Mesodermal cell (in vitro differentiated cells): Measurements from ENCODE around the gene PLA2G3.

Source experiments
- H3K27ac ChIP-seq: 2 replicates; pipeline ENCODE4 v1.7.0; 2013; ENCODE audit warnings: mild to moderate bottlenecking, low read depth, low read length, moderate library complexity; ENCODE audit not compliant: severe bottlenecking
- H3K36me3 ChIP-seq: 2 replicates; pipeline ENCODE4 v1.7.1; 2013; ENCODE audit warnings: mild to moderate bottlenecking, low read length, moderate library complexity; ENCODE audit not compliant: control insufficient read depth, insufficient read depth
- H3K4me1 ChIP-seq: one replicate; pipeline ENCODE4 v1.7.1; 2013; ENCODE audit warnings: mild to moderate bottlenecking, low read length; ENCODE audit not compliant: insufficient read depth, control insufficient read depth, poor library complexity, severe bottlenecking
- H3K4me3 ChIP-seq: 2 replicates; pipeline ENCODE4 v1.7.0; 2013; ENCODE audit warnings: low read length, control low read depth, mild to moderate bottlenecking; ENCODE audit not compliant: insufficient read depth, poor library complexity, severe bottlenecking; ENCODE audit errors: extremely low read depth
- H3K9me3 ChIP-seq: 2 replicates; pipeline ENCODE4 v1.7.1; 2013; ENCODE audit warnings: mild to moderate bottlenecking, low read length, moderate library complexity; ENCODE audit not compliant: control insufficient read depth
- WGBS, 2 experiments: methylation state at CpG; one replicate each; pipeline ENCODE4 v1.1.5; 2013; ENCODE audit warnings: missing lambda C conversion rate in 2 of 2; ENCODE audit not compliant: insufficient coverage in 2 of 2; 5-methylcytosine and 5-hydroxymethylcytosine counted together

The PLA2G3 gene

DNA sequence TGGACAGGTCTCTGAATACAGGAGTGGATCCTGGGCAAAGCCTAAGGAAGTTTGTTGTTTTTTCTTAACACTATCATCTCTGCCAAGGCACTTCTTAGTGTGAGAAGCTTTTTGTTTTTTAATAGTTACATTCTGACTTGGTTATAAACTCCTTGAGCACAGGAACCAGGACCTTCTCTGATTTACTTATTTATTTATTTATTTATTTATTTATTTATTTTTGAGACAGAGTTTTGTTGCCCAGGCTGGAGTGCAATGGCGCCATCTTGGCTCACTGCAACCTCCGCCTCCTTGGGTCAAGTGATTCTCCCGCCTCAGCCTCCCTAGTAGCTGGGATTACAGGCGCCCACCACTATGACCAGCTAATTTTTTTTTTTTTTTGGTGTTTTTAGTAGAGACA is 30.7 kb upstream of the PLA2G3 start:
- H3K27ac ChIP-seq: no peak overlapping the region
- H3K4me1 ChIP-seq: peaks cover 18% of the 10 kb centered on the region
- WGBS, 2 experiments: 97 to 100% methylated on average over 3 of the region's 4 CpGs
- H3K9me3 ChIP-seq: no peaks in the 10 kb centered on the region
- no peak overlapping the region for H3K4me3 ChIP-seq
- peaks cover 33% of the 10 kb centered on the region for H3K36me3 ChIP-seq

DNA sequence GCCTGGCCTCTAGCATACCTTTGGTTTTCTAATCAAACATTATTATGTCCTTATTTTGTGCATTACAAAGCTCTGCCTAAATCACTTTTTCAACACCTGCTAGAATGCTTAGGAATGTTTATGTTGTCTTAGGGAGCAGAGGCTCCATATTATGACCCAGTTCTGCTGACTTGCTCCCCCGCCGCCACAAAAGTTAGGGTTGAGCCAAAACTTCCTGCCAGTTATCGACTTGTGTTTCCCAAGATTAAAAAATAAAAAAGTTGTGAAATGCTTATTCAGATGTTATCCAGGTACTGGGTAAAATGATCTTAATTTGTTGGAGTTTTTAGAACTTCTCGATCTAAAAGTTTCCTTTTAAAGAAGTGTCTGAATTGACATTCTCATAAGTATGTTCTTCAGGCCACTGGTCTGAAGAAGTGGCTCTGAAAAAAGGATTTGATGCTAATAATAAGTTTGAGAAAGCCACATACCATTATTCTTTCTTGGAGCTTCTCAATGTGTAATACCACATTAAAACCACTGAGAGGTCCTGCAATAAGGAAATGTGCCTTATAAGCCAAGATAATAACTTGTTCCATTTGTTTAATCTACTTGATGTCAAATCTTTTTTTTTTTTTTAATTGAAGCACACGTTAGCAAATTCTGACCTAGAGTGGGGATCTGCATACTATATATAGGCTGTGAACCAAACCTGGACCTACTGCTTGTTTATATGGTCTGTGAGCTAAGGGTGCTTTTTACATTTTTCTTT is 21.9 kb upstream of the PLA2G3 start:
- whole genome bisulfite sequencing, 2 experiments: 93 to 100% methylated on average over 4 of the region's 5 CpGs
- no peak overlapping the region for H3K4me3 ChIP-seq
- H3K27ac ChIP-seq: no peak overlapping the region
- H3K36me3 ChIP-seq: peaks cover 31% of the 10 kb centered on the region
- H3K4me1 ChIP-seq: no peaks in the 10 kb centered on the region
- H3K9me3 ChIP-seq: no peaks in the 10 kb centered on the region

DNA sequence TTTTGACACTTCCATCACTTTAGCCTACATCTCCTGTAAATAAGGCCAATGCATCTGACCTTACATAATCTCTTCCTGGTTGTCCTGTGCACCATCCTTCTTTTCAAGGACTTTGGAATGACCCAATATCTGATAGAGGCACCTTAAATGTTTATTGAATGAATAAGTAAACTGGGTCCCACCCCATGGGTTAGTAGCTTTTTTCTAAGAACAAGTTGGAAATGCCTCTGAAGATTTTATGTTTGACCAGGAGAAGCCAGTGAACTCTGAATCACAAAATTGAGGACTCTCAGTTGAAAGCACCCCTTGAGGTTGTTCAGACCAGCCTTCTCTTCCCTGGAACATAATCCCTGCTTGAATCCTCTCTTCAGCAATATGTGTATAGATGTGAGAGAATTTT is 21.1 kb upstream of the PLA2G3 start:
- peak overlapping the region; percentile 82 for H3K4me3 ChIP-seq
- no peak overlapping the region for H3K27ac ChIP-seq
- no peaks in the 10 kb centered on the region for H3K9me3 ChIP-seq
- peaks cover 24% of the 10 kb centered on the region for H3K36me3 ChIP-seq
- H3K4me1 ChIP-seq: no peaks in the 10 kb centered on the region

DNA sequence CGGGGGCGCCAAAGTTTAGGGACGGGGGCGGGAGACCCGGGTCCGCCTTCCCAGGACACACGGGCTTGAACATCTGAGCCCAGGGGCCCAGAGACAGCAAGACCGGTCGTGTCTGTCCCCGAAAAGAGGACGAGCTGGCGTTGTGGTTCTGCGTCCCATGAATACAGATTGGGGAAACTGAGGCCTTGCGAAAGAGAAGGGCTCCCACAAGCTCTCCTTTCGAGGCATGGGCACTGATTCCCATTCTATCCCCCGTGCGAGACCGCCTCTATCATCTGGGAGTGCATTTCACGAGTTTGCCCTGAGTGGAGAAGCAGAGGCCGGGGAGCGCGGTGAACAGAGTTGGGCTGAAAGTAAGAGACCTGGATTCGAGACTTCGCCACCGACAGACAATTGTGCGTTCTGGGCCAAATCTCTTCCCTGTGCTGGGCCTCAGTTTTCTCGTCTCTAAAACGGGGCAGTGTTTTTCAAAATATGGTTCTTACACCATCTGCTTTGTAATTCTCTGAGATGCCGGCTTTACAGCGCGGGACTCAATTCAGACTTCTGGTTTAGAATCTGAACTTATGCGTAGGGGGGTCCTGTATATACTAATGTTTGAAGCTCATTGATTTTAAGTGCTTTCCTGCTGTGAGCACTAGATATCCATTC is 20.1 kb upstream of the PLA2G3 start:
- no peak overlapping the region for H3K27ac ChIP-seq
- no peaks in the 10 kb centered on the region for H3K4me1 ChIP-seq
- H3K36me3 ChIP-seq: peaks cover 15% of the 10 kb centered on the region
- H3K4me3 ChIP-seq: peak overlapping the region; percentile 82
- H3K9me3 ChIP-seq: no peaks in the 10 kb centered on the region
- 5 to 9% methylated on average over 24 to 25 of the region's 32 CpGs for WGBS, 2 experiments

DNA sequence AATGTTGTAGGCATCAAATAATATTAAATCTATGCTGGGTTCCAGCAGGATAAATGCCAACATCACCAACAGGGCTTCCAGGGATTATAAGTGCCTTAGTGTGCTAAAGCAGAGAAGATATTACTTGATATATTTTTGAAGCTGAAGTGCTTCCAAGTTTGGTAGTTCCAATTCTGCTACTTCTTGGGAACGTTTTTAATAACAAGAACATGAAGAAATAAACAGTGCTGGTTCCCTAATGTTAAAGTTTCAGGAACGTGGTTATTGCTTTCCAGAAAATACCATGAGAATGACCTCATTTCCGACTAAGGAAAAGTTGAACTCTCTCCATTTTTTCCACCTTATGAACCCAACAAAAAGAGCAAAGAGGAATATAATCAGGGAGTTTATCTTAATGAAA is 15.1 kb upstream of the PLA2G3 start:
- no peak overlapping the region for H3K27ac ChIP-seq
- no peak overlapping the region for H3K4me3 ChIP-seq
- H3K9me3 ChIP-seq: no peaks in the 10 kb centered on the region
- whole genome bisulfite sequencing, 2 experiments: 30% methylated on average over 2 of the region's 3 CpGs; no CpG with 5 or more reads in 1 of the 2 experiments
- H3K36me3 ChIP-seq: no peaks in the 10 kb centered on the region
- no peaks in the 10 kb centered on the region for H3K4me1 ChIP-seq

DNA sequence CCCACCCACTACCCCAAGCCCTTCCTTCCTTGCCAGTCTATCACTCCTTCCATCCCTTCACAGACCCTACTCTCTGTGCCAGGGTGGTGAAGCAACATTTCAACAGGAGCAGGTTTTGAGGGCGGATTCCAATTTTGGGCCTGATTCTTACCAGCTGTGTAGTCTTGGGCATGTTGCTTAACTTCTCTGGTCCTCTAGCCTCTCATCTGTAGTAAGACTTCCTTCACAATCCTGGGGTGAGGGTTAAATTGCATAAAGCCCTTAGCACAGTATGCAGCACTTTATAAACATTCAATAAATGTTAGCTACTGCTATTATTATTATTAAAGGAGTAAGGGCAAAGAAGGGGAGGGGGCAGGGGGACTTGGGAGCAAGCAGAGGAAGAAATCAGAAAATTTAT is 14.7 kb upstream of the PLA2G3 start:
- Histone ChIP-seq H3K9me3 (no peaks in the 10 kb centered on the region), H3K4me3 (no peak overlapping the region), H3K36me3 (no peaks in the 10 kb centered on the region), H3K27ac (no peak overlapping the region), H3K4me1 (no peaks in the 10 kb centered on the region)
- 83 to 100% methylated on average over 1 of the region's 1 CpG for WGBS, 2 experiments

DNA sequence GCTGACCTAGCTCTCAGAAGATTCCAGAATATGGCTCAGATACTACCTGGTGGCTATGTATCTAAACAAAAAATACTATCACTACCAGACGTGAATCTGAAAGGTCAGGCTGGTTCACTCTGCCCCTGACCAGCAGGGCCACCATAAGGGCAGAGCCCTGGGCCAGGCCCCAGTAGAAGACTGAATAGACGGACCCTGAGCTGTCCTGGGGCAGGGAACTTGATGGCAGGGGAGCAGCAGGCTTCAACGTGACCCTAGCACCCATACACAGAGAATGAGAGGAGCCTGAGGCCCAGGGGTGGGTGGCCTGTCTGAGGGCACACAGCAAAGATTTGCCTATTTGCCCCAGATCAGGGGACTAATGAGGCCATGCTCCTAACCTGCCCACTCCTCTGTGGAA is 13.0 kb upstream of the PLA2G3 start:
- no peak overlapping the region for H3K4me3 ChIP-seq
- H3K9me3 ChIP-seq: no peaks in the 10 kb centered on the region
- H3K27ac ChIP-seq: no peak overlapping the region
- H3K36me3 ChIP-seq: no peaks in the 10 kb centered on the region
- H3K4me1 ChIP-seq: no peaks in the 10 kb centered on the region
- WGBS, 2 experiments: 76 to 87% methylated on average over 3 of the region's 3 CpGs

DNA sequence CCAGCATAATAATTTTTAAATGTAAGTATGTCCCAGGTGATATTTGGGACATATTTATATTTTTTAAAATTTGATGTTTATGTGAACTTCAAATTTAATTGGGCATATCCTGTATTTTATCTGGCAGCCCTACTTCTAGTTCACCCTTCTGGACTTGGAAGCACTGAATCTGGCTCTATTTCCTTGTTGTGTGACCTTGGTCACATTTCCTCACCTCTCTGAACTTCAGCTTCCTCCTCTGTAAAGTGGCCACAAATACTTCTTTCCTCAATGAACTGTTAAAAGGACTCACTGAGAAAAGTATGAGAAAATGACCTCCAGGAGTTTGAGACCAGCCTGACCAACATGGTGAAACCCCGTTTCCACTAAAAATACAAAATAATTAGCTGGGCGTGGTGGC is 11.6 kb upstream of the PLA2G3 start:
- no peaks in the 10 kb centered on the region for H3K4me1 ChIP-seq
- no peaks in the 10 kb centered on the region for H3K36me3 ChIP-seq
- H3K27ac ChIP-seq: no peak overlapping the region
- H3K9me3 ChIP-seq: peaks cover 8% of the 10 kb centered on the region
- 92% methylated on average over 2 of the region's 2 CpGs; no CpG with 5 or more reads in 1 of the 2 experiments for WGBS, 2 experiments
- H3K4me3 ChIP-seq: no peak overlapping the region

DNA sequence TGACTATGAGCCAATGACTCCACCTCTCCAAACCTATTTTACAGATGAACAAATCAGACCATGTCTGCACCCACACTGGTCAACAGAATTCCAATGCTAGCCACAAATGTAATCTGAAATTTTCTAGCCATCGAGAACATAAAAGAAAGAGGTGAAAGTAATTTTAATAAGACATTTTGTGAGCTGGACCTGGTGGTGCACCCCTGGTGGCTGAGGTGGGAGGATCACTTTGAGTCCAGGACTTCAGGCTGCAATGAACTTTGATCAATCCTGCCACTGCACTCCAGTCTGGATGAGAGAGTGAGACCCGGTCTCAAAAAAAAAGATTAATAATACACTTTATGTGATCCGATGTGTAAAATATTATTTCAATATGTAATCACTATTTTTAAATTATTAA is 10.3 kb upstream of the PLA2G3 start:
- H3K36me3 ChIP-seq: no peaks in the 10 kb centered on the region

DNA sequence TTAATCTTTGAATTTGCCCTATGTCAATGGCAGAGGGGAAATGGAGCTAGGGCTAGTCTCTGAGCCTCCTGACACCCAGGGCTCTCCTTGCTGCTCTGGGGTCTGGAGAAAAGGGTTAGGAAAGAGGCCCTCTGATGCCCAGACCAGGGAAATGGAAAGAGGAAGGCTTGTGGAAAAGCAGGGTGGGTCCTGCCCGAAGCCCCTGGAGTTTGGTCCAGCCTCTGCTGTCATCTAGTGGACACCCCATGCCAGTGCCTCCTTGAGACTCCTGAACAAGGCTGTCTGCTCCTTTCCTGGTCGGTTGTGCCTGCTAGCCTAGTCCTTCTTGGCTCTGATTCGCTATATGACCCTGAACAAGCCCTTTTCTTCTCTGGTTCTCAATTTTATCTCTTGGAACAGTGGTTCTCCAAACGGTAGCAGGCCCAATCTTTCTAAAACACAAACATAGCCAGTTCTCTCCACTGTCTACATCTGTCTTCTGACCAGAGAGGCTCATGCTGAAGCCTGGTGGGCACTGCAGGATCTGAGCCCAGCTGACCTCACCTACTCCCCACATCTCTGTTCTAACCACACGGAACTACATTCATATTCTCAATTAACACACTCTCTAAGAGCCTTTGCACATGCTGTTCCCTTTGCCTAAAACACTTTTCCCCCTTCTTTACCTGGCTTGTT is 8.8 kb upstream of the PLA2G3 start:
- H3K4me1 ChIP-seq: no peaks in the 10 kb centered on the region
- peaks cover 8% of the 10 kb centered on the region for H3K9me3 ChIP-seq
- no peak overlapping the region for H3K27ac ChIP-seq
- WGBS, 2 experiments: 13 to 17% methylated on average over 4 to 5 of the region's 5 CpGs
- H3K4me3 ChIP-seq: no peak overlapping the region
- no peaks in the 10 kb centered on the region for H3K36me3 ChIP-seq

More for the DNA sequence above, 10.3 kb upstream of the PLA2G3 start:
- WGBS, 2 experiments: 100% methylated on average over 1 of the region's 3 CpGs; no CpG with 5 or more reads in 1 of the 2 experiments
- H3K9me3 ChIP-seq: peaks cover 8% of the 10 kb centered on the region
- no peak overlapping the region for H3K27ac ChIP-seq
- H3K4me3 ChIP-seq: no peak overlapping the region
- no peaks in the 10 kb centered on the region for H3K4me1 ChIP-seq

DNA sequence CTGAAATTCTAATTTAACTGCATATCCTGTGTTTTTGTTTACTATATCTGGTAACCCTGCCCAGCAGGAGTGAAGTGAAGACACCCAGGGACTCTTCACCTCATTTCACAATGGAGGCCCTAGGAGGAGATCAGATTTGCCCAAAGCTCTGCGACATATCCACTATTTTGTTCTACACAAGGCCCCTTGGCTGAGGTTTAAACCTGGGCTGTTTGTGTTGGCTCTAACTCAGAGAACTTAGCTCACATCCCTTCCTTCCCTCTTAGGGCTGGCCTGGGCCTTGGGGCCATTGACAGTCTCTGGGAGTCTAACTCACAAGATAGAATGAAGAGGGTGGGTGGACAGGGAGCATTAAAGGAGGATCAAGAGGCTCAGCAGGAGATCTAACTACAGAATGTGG is 8.2 kb upstream of the PLA2G3 start:
- peaks cover 8% of the 10 kb centered on the region for H3K9me3 ChIP-seq
- no peaks in the 10 kb centered on the region for H3K4me1 ChIP-seq
- no peak overlapping the region for H3K27ac ChIP-seq
- no peak overlapping the region for H3K4me3 ChIP-seq
- H3K36me3 ChIP-seq: no peaks in the 10 kb centered on the region
- no CpG with 5 or more reads among the region's 1 CpG for WGBS, 2 experiments
